ENCODE results near the gene MLXIP.

The MLXIP gene

GRCh38 chr12:122057007-122057735 is 21.4 kb upstream of the MLXIP start:
- Histone ChIP-seq H4K20me1 (peaks cover 0 to 55% (median 7%) of the 10 kb centered on the region in 11 experiments; a peak in 9 of 22 replicates), H3K36me3 (peaks cover 15 to 87% (median 77%) of the 10 kb centered on the region in 11 experiments), H3K4me3 (no peak overlapping the region), H3K9me3 (replicated peaks in 1 of 11) (no peaks in the 10 kb centered on the region), H3K4me2 (no peak overlapping the region), H3K27me3 (no peaks in the 10 kb centered on the region), H3K27ac (peak overlapping the region in 5 of 11 experiments; percentile 12 to 32 (median 13); a peak in 5 of 22 replicates), H3K4me1 (peaks cover 3 to 7% (median 4%) of the 10 kb centered on the region in 10 experiments), H3K9ac (peak overlapping the region in 6 of 11 experiments; percentile 6 to 26 (median 18); a peak in 4 of 22 replicates)
- TF ChIP-seq Cebpa-rat (IDR thresholded peaks at IDR 0.05), result no peak

- H4K20me1 ChIP-seq, result peaks cover 0 to 52% (median 7%) of the 10 kb centered on the region in 11 experiments; a peak in 9 of 22 replicates
- H3K4me1 ChIP-seq, result peaks cover 9 to 13% (median 10%) of the 10 kb centered on the region in 10 experiments
- no peak overlapping the region for H3K4me2 ChIP-seq
- no peaks in the 10 kb centered on the region for H3K27me3 ChIP-seq
- peak overlapping the region in 1 of 11 experiments; percentile 6; a peak in 1 of 22 replicates for H3K9ac ChIP-seq
- no peak for TF ChIP-seq Cebpa-rat (IDR thresholded peaks at IDR 0.05)
- H3K27ac ChIP-seq, result peak overlapping the region in 1 of 11 experiments; percentile 24; a peak in 2 of 22 replicates
- peaks cover 15 to 83% (median 74%) of the 10 kb centered on the region in 11 experiments for H3K36me3 ChIP-seq
- no peaks in the 10 kb centered on the region for H3K9me3 ChIP-seq (replicated peaks in 1 of 11)
- H3K4me3 ChIP-seq, result no peak overlapping the region
Measured at GRCh38 chr12:122057769-122058168, 20.8 kb upstream of the MLXIP start.

- no peak overlapping the region for H3K4me3 ChIP-seq
- no peaks in the 10 kb centered on the region for H3K27me3 ChIP-seq
- H3K36me3 ChIP-seq, result peaks cover 15 to 83% (median 74%) of the 10 kb centered on the region in 11 experiments
- H3K4me2 ChIP-seq, result no peak overlapping the region
- TF ChIP-seq Cebpa-rat (IDR thresholded peaks at IDR 0.05), result no peak
- H3K4me1 ChIP-seq, result peaks cover 18 to 22% (median 18%) of the 10 kb centered on the region in 10 experiments
- no peaks in the 10 kb centered on the region for H3K9me3 ChIP-seq (replicated peaks in 1 of 11)
- H4K20me1 ChIP-seq, result peaks cover 0 to 48% (median 7%) of the 10 kb centered on the region in 11 experiments; a peak in 9 of 22 replicates
- peak overlapping the region in 2 of 11 experiments; percentile 34 to 40; a peak in 1 of 22 replicates for H3K27ac ChIP-seq
- H3K9ac ChIP-seq, result no peak overlapping the region
Measured at GRCh38 chr12:122058549-122059149, 19.9 kb upstream of the MLXIP start.

GRCh38 chr12:122059203-122059960 is 19.2 kb upstream of the MLXIP start:
- no peaks in the 10 kb centered on the region for H3K27me3 ChIP-seq

GRCh38 chr12:122060081-122060501 is 18.5 kb upstream of the MLXIP start:
- Histone ChIP-seq H3K27ac (peak overlapping the region in 1 of 11 experiments; percentile 34; a peak in 2 of 22 replicates), H3K4me3 (no peak overlapping the region), H3K9ac (no peak overlapping the region), H3K9me3 (replicated peaks in 1 of 11) (no peaks in the 10 kb centered on the region), H3K27me3 (no peaks in the 10 kb centered on the region), H3K4me2 (no peak overlapping the region), H4K20me1 (peaks cover 0 to 41% (median 4%) of the 10 kb centered on the region in 11 experiments; a peak in 8 of 22 replicates), H3K4me1 (peaks cover 32 to 36% (median 33%) of the 10 kb centered on the region in 10 experiments), H3K36me3 (peaks cover 15 to 71% (median 66%) of the 10 kb centered on the region in 11 experiments)
- no peak for TF ChIP-seq Cebpa-rat (IDR thresholded peaks at IDR 0.05)

More at GRCh38 chr12:122059203-122059960, 19.2 kb upstream of the MLXIP start:
- Histone ChIP-seq H3K9me3 (replicated peaks in 1 of 11) (no peaks in the 10 kb centered on the region), H3K4me1 (peaks cover 25 to 29% (median 26%) of the 10 kb centered on the region in 10 experiments), H3K27ac (peak overlapping the region in 4 of 11 experiments; percentile 12 to 40 (median 27); a peak in 5 of 22 replicates), H3K4me3 (no peak overlapping the region), H3K36me3 (peaks cover 15 to 78% (median 73%) of the 10 kb centered on the region in 11 experiments), H3K4me2 (no peak overlapping the region), H3K9ac (0 out of 22 replicates have a peak overlapping the region, but pooled peaks of 1 of the 11 experiments have one; percentile 9), H4K20me1 (peaks cover 0 to 48% (median 7%) of the 10 kb centered on the region in 11 experiments; a peak in 9 of 22 replicates)
- TF ChIP-seq Cebpa-rat (IDR thresholded peaks at IDR 0.05), result no peak

- TF ChIP-seq Cebpa-rat (IDR thresholded peaks at IDR 0.05), result no peak
- no peak overlapping the region for H3K27ac ChIP-seq
- no peak overlapping the region for H3K9ac ChIP-seq
- peaks cover 12 to 59% (median 55%) of the 10 kb centered on the region in 11 experiments for H3K36me3 ChIP-seq
- no peak overlapping the region for H3K4me3 ChIP-seq
- H4K20me1 ChIP-seq, result peaks cover 0 to 38% (median 4%) of the 10 kb centered on the region in 11 experiments; a peak in 7 of 22 replicates
- no peak overlapping the region for H3K4me2 ChIP-seq
- H3K27me3 ChIP-seq, result no peaks in the 10 kb centered on the region
- H3K4me1 ChIP-seq, result peaks cover 44 to 48% (median 44%) of the 10 kb centered on the region in 10 experiments
- no peaks in the 10 kb centered on the region for H3K9me3 ChIP-seq (replicated peaks in 1 of 11)
Measured at GRCh38 chr12:122061253-122061652, 17.3 kb upstream of the MLXIP start.

- H3K4me3 ChIP-seq, result peak overlapping the region in 8 of 10 experiments; percentile 16 to 59 (median 36); a peak in 14 of 20 replicates
- H3K4me1 ChIP-seq, result peaks cover 61 to 66% (median 62%) of the 10 kb centered on the region in 10 experiments
- no peaks in the 10 kb centered on the region for H3K27me3 ChIP-seq
- H3K4me2 ChIP-seq, result peak overlapping the region; percentile 76 to 95 (median 88)
- H3K9ac ChIP-seq, result peak overlapping the region; percentile 56 to 87 (median 64)
- peaks cover 9 to 41% (median 36%) of the 10 kb centered on the region in 11 experiments for H3K36me3 ChIP-seq
- H3K27ac ChIP-seq, result peak overlapping the region; percentile 54 to 98 (median 88)
- TF ChIP-seq Cebpa-rat (IDR thresholded peaks at IDR 0.05), result no peak
- no peaks in the 10 kb centered on the region for H3K9me3 ChIP-seq (replicated peaks in 1 of 11)
- H4K20me1 ChIP-seq, result peaks cover 0 to 20% (median 0%) of the 10 kb centered on the region in 11 experiments; a peak in 5 of 22 replicates
Measured at GRCh38 chr12:122062832-122063693, 15.5 kb upstream of the MLXIP start.
